ENCODE data around the gene ETNK1. TPM values are rescaled to one million over a fixed set of nuclear protein-coding genes. Genes with fewer than 3 reads are reported as not detected.

ETNK1 gene, protein sequence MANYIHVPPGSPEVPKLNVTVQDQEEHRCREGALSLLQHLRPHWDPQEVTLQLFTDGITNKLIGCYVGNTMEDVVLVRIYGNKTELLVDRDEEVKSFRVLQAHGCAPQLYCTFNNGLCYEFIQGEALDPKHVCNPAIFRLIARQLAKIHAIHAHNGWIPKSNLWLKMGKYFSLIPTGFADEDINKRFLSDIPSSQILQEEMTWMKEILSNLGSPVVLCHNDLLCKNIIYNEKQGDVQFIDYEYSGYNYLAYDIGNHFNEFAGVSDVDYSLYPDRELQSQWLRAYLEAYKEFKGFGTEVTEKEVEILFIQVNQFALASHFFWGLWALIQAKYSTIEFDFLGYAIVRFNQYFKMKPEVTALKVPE
- total RNA-seq (2013) = 47.1 TPM
- polyA plus RNA-seq = 10 to 100 TPM; 13.7 to 17.3 (median 16.5) TPM
- 16.8 and 38.3 TPM in 2 replicates for polyA minus RNA-seq
- total RNA-seq = 54.5 to 142 (median 102) reads per million in 11 experiments

DNA sequence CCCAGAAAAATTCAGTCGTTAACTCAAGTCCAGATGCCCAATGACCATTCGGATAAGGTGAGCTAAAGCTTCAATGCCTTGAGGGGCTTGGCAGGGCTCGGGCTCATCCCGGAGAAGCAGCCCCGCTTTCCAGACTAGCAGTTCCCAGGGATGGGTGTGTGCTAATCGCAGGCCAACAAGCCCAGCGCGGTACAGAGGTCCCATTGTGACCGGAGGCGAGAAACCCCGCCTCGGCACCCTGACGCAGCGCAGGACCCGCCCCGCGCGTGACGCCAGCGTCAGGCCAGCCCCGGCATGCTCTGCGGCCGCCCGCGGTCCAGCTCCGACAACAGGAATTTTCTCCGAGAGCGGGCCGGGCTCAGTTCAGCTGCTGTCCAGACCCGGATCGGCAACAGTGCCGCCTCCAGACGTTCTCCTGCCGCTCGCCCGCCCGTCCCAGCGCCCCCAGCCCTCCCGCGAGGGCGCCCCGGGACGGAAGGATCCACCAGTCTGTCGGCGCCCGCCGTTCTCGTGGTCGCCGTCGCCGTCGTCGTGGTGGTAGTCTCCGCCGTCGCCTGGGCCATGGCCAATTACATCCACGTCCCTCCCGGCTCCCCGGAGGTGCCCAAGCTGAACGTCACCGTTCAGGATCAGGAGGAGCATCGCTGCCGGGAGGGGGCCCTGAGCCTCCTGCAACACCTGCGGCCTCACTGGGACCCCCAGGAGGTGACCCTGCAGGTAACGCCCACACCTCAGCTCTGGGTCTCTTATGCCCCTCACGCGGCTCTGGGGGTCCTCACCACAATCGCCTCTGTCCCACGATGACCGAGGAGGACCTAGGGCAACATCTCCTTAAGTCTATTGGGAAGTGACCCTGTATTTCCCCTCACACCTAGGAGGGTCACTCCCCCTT lies at the start of gene ETNK1:
ETNK1 (plus strand) TSS at position 302 of the 892 bp plus-strand sequence; CDS start at position 562, 260 bp downstream.
- Mint-ChIP-seq H3K36me3 (peaks cover 0 to under 1% of the 10 kb centered on the region in 2 donors), H3K27me3 (ENCODE audit: low read depth in 3 of 3) (peaks cover 0 to 6% (median 2%) of the 10 kb centered on the region in 3 donors), H3K4me3 (peak within 1 kb of the TSS; percentile 94 to 96), H3K27ac (peak within 1 kb of the TSS; percentile 96 to 99 (median 97)), H3K9me3 (peaks cover 0 to 2% (median 0%) of the 10 kb centered on the region in 7 donors), H3K4me1 (peaks cover 37% of the 10 kb centered on the region)
- peak within 1 kb of the TSS; percentile 81 for H3K4me2 ChIP-seq (replicated peaks; ENCODE audit: extremely low read depth, low read length, poor library complexity, severe bottlenecking)
- peak within 1 kb of the TSS; percentile 82 to 89 (median 87) for H3K4me3 ChIP-seq (replicated peaks in 1 of 3; ENCODE audit: low read depth in 2 of 3, low read length in 3 of 3)
- H3K27ac ChIP-seq (ENCODE audit: low read depth in 1 of 2, low read length in 2 of 2) = peak within 1 kb of the TSS; percentile 79 to 97
- peak; percentile 83 to 87 (median 86) for DNase-seq
- H4K20me1 ChIP-seq (ENCODE audit: insufficient read depth, low read length) = no peaks in the 10 kb centered on the region
- H2AFZ ChIP-seq (ENCODE audit: insufficient read depth, low read depth, low read length, poor library complexity, severe bottlenecking) = peak within 1 kb of the TSS; percentile 93
- H3K79me2 ChIP-seq (ENCODE audit: insufficient read depth, low read length) = peaks cover 52% of the 10 kb centered on the region
- no peaks in the 10 kb centered on the region for H3K36me3 ChIP-seq (replicated peaks in 1 of 2; ENCODE audit: control insufficient read depth in 1 of 2, insufficient read depth in 2 of 2, low read length in 2 of 2)
- H3K4me1 ChIP-seq (ENCODE audit: control insufficient read depth in 1 of 2, insufficient read depth in 2 of 2, low read length in 2 of 2) = peaks cover 14 to 41% of the 10 kb centered on the region in 2 donors
- TF ChIP-seq, protein P1, sequence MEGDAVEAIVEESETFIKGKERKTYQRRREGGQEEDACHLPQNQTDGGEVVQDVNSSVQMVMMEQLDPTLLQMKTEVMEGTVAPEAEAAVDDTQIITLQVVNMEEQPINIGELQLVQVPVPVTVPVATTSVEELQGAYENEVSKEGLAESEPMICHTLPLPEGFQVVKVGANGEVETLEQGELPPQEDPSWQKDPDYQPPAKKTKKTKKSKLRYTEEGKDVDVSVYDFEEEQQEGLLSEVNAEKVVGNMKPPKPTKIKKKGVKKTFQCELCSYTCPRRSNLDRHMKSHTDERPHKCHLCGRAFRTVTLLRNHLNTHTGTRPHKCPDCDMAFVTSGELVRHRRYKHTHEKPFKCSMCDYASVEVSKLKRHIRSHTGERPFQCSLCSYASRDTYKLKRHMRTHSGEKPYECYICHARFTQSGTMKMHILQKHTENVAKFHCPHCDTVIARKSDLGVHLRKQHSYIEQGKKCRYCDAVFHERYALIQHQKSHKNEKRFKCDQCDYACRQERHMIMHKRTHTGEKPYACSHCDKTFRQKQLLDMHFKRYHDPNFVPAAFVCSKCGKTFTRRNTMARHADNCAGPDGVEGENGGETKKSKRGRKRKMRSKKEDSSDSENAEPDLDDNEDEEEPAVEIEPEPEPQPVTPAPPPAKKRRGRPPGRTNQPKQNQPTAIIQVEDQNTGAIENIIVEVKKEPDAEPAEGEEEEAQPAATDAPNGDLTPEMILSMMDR (IDR thresholded peaks at IDR 0.05) = no peak
- intact Hi-C loops (cut with micrococcal nuclease) = loop anchor here (5.0 kb wide), 1 partner anchor 83 kb away; the partner anchor contains the start of gene C2CD5 (in 2 of the 2)
- no peaks in the 10 kb centered on the region for H3K27me3 ChIP-seq (ENCODE audit: control insufficient read depth in 2 of 2, insufficient read depth in 2 of 2, low read length in 2 of 2)
- under 1% methylated on average over 68 of the region's 71 CpGs for WGBS (ENCODE audit: insufficient coverage)
- H3K9me3 ChIP-seq (replicated peaks in 1 of 2; ENCODE audit: control insufficient read depth in 1 of 2, insufficient read depth in 1 of 2, low read length in 2 of 2) = no peaks in the 10 kb centered on the region
- H3K9ac ChIP-seq (ENCODE audit: insufficient read depth, low read length, poor library complexity, severe bottlenecking) = peak within 1 kb of the TSS; percentile 92

DNA sequence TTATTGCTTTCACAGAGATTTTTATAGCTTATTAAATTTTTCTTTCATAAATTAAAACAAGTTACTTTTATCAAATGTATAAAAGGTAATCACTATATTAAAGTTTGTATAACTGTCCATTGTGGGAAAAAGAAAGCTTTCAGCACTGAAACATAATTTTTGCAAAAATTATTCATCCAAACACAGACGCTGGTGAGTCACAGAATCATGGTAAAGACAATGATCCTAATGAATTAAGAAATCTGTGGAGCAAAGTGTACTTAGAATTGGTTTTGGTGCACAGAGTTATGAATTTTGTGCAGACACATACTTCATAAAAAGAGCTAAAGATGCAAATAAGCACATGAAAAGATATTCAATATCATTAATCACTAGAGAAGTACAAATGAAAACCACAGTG lies 48.9 kb upstream of the ETNK1 start:
- TF ChIP-seq, protein P1 (IDR thresholded peaks at IDR 0.05) = no peak
- intact Hi-C loops (cut with micrococcal nuclease) = no loop called here
- H3K27me3 Mint-ChIP-seq (ENCODE audit: low read depth in 3 of 3) = peaks cover 0 to 1% (median 0%) of the 10 kb centered on the region in 3 donors
- H3K79me2 ChIP-seq (ENCODE audit: insufficient read depth, low read length) = no peaks in the 10 kb centered on the region
- no peak overlapping the region for H3K4me2 ChIP-seq (replicated peaks; ENCODE audit: extremely low read depth, low read length, poor library complexity, severe bottlenecking)
- no peak for DNase-seq
- no peak overlapping the region for H3K9ac ChIP-seq (ENCODE audit: insufficient read depth, low read length, poor library complexity, severe bottlenecking)
- H4K20me1 ChIP-seq (ENCODE audit: insufficient read depth, low read length) = no peaks in the 10 kb centered on the region
- no peak overlapping the region for H3K27ac Mint-ChIP-seq
- H3K9me3 ChIP-seq (replicated peaks in 1 of 2; ENCODE audit: control insufficient read depth in 1 of 2, insufficient read depth in 1 of 2, low read length in 2 of 2) = no peaks in the 10 kb centered on the region
- H3K4me3 ChIP-seq (replicated peaks in 1 of 3; ENCODE audit: low read depth in 2 of 3, low read length in 3 of 3) = no peak overlapping the region
- H3K9me3 Mint-ChIP-seq = peaks cover 0 to 6% (median 1%) of the 10 kb centered on the region in 7 donors
- no peak overlapping the region for H2AFZ ChIP-seq (ENCODE audit: insufficient read depth, low read depth, low read length, poor library complexity, severe bottlenecking)
- no peaks in the 10 kb centered on the region for H3K4me1 Mint-ChIP-seq
- no peak overlapping the region for H3K27ac ChIP-seq (ENCODE audit: low read depth in 1 of 2, low read length in 2 of 2)
- H3K36me3 Mint-ChIP-seq = no peaks in the 10 kb centered on the region
- H3K27me3 ChIP-seq (ENCODE audit: control insufficient read depth in 2 of 2, insufficient read depth in 2 of 2, low read length in 2 of 2) = no peaks in the 10 kb centered on the region
- no peaks in the 10 kb centered on the region for H3K4me1 ChIP-seq (ENCODE audit: control insufficient read depth in 1 of 2, insufficient read depth in 2 of 2, low read length in 2 of 2)
- no peaks in the 10 kb centered on the region for H3K36me3 ChIP-seq (replicated peaks in 1 of 2; ENCODE audit: control insufficient read depth in 1 of 2, insufficient read depth in 2 of 2, low read length in 2 of 2)
- no CpG with 5 or more reads among the region's 1 CpG for WGBS (ENCODE audit: insufficient coverage)
- no peak overlapping the region for H3K4me3 Mint-ChIP-seq

Data from CD14-positive monocyte (primary cell).